Measurements from ENCODE around the gene TBXT.
"Not testable (repeated sequence)": the region's sequence is repeated elsewhere in the genome, so short reads cannot be mapped to it uniquely, and the experiment has no call there.

Gene TBXT

GRCh38 chr6:166151798-166152197 is 15.9 kb downstream of the TBXT start:
- no peak overlapping the region for H3K27ac ChIP-seq
- peaks cover 20% of the 10 kb centered on the region for H3K27me3 ChIP-seq (ENCODE audit: insufficient read depth, low read depth, severe bottlenecking)
- peaks cover 9% of the 10 kb centered on the region for H3K9me3 ChIP-seq (ENCODE audit: severe bottlenecking)
- no peak for DNase-seq
- no peak for TF ChIP-seq CTCF (IDR thresholded peaks at IDR 0.05; ENCODE audit: low read depth, low read length)
- no peak overlapping the region for H3K4me3 ChIP-seq (ENCODE audit: low read depth, low read length)
- H3K36me3 ChIP-seq = no peaks in the 10 kb centered on the region

- no peak for TF ChIP-seq CTCF (IDR thresholded peaks at IDR 0.05; ENCODE audit: low read depth, low read length)
- H3K36me3 ChIP-seq = no peaks in the 10 kb centered on the region
- peaks cover 74% of the 10 kb centered on the region for H3K27me3 ChIP-seq (ENCODE audit: insufficient read depth, low read depth, severe bottlenecking)
- no peak overlapping the region for H3K4me3 ChIP-seq (ENCODE audit: low read depth, low read length)
- no peak for DNase-seq
- peaks cover 11% of the 10 kb centered on the region for H3K9me3 ChIP-seq (ENCODE audit: severe bottlenecking)
- no peak overlapping the region for H3K27ac ChIP-seq
Measured at GRCh38 chr6:166145751-166146150, 21.9 kb downstream of the TBXT start.

GRCh38 chr6:166143011-166143410 is 24.6 kb downstream of the TBXT start:
- Histone ChIP-seq H3K36me3 (no peaks in the 10 kb centered on the region), H3K27me3 (ENCODE audit: insufficient read depth, low read depth, severe bottlenecking) (peaks cover 84% of the 10 kb centered on the region), H3K9me3 (ENCODE audit: severe bottlenecking) (peaks cover 2% of the 10 kb centered on the region), H3K4me3 (ENCODE audit: low read depth, low read length) (no peak overlapping the region), H3K27ac (no peak overlapping the region)
- TF ChIP-seq CTCF (IDR thresholded peaks at IDR 0.05; ENCODE audit: low read depth, low read length) = no peak
- DNase-seq = no peak

GRCh38 chr6:166127624-166128472 is 39.8 kb downstream of the TBXT start:
- TF ChIP-seq CTCF (IDR thresholded peaks at IDR 0.05; ENCODE audit: low read depth, low read length) = no peak
- peaks cover 69% of the 10 kb centered on the region for H3K27me3 ChIP-seq (ENCODE audit: insufficient read depth, low read depth, severe bottlenecking)
- no peak for DNase-seq

GRCh38 chr6:166123115-166123514 is 44.5 kb downstream of the TBXT start:
- peaks cover 77% of the 10 kb centered on the region for H3K27me3 ChIP-seq (ENCODE audit: insufficient read depth, low read depth, severe bottlenecking)

More at GRCh38 chr6:166127624-166128472, 39.8 kb downstream of the TBXT start:
- H3K4me3 ChIP-seq (ENCODE audit: low read depth, low read length) = no peak overlapping the region
- no peak overlapping the region for H3K27ac ChIP-seq
- H3K36me3 ChIP-seq = no peaks in the 10 kb centered on the region
- no peaks in the 10 kb centered on the region for H3K9me3 ChIP-seq (ENCODE audit: severe bottlenecking)

GRCh38 chr6:166121726-166122125 is 45.9 kb downstream of the TBXT start:
- Histone ChIP-seq H3K36me3 (no peaks in the 10 kb centered on the region), H3K4me3 (ENCODE audit: low read depth, low read length) (no peak overlapping the region), H3K27me3 (ENCODE audit: insufficient read depth, low read depth, severe bottlenecking) (peaks cover 75% of the 10 kb centered on the region), H3K27ac (no peak overlapping the region), H3K9me3 (ENCODE audit: severe bottlenecking) (no peaks in the 10 kb centered on the region)
- TF ChIP-seq CTCF (IDR thresholded peaks at IDR 0.05; ENCODE audit: low read depth, low read length) = no peak
- no peak for DNase-seq

More at GRCh38 chr6:166123115-166123514, 44.5 kb downstream of the TBXT start:
- DNase-seq; H3K36me3 ChIP-seq; H3K27ac ChIP-seq; H3K9me3 ChIP-seq (ENCODE audit: severe bottlenecking); H3K4me3 ChIP-seq (ENCODE audit: low read depth, low read length): not testable (repeated sequence)

Data from WERI-Rb-1 (cell line).